ENCODE data around the gene GPR37L1.

The GPR37L1 gene

GRCh38 chr1:202154148-202154765 is 31.5 kb downstream of the GPR37L1 start:
- H3K9me2 ChIP-seq (replicated peaks; ENCODE audit: low read depth, low read length) = no peaks in the 10 kb centered on the region
- peaks cover 6% of the 10 kb centered on the region for H3F3A ChIP-seq (ENCODE audit: low read depth)
- H3K4me2 ChIP-seq (ENCODE audit: low read depth, low read length, poor library complexity, severe bottlenecking) = peak overlapping the region; percentile 96
- peak overlapping the region; percentile 98 for H3K4me3 ChIP-seq (ENCODE audit: low read length, poor library complexity, severe bottlenecking)
- no peak overlapping the region for H2AFZ ChIP-seq (ENCODE audit: low read length)
- peaks cover 70% of the 10 kb centered on the region for H3K36me3 ChIP-seq (ENCODE audit: insufficient read depth, low read length)
- peaks cover 88% of the 10 kb centered on the region for H3K79me2 ChIP-seq (ENCODE audit: insufficient read depth, low read length)
- peak overlapping the region; percentile 1 for H3K9ac ChIP-seq (ENCODE audit: low read depth, low read length, poor library complexity, severe bottlenecking)
- TF ChIP-seq EZH2phosphoT487 (IDR thresholded peaks at IDR 0.05; ENCODE audit: borderline replicate concordance) (no peak), CTCF (conservative IDR thresholded peaks at IDR 0.05; ENCODE audit: low read length) (no peak)
- H4K20me1 ChIP-seq (ENCODE audit: insufficient read depth, low read length, poor library complexity, severe bottlenecking) = peaks cover 88% of the 10 kb centered on the region
- no peaks in the 10 kb centered on the region for H3K9me3 ChIP-seq (ENCODE audit: insufficient read depth, low read depth, low read length)
- H3K27me3 ChIP-seq (ENCODE audit: insufficient read depth, low read length, poor library complexity, severe bottlenecking) = no peaks in the 10 kb centered on the region
- peaks cover 64% of the 10 kb centered on the region for H3K4me1 ChIP-seq (ENCODE audit: insufficient read depth, low read length, poor library complexity, severe bottlenecking)

GRCh38 chr1:202154766-202155477 is 32.2 kb downstream of the GPR37L1 start:
- H3K27me3 ChIP-seq (ENCODE audit: insufficient read depth, low read length, poor library complexity, severe bottlenecking) = no peaks in the 10 kb centered on the region
- no peaks in the 10 kb centered on the region for H3K9me2 ChIP-seq (replicated peaks; ENCODE audit: low read depth, low read length)
- peak overlapping the region; percentile 100 for H3K9ac ChIP-seq (ENCODE audit: low read depth, low read length, poor library complexity, severe bottlenecking)
- peaks cover 83% of the 10 kb centered on the region for H4K20me1 ChIP-seq (ENCODE audit: insufficient read depth, low read length, poor library complexity, severe bottlenecking)
- no peak overlapping the region for H2AFZ ChIP-seq (ENCODE audit: low read length)
- H3K4me3 ChIP-seq (ENCODE audit: low read length, poor library complexity, severe bottlenecking) = peak overlapping the region; percentile 98
- no peak for TF ChIP-seq EZH2phosphoT487 (IDR thresholded peaks at IDR 0.05; ENCODE audit: borderline replicate concordance)
- peak; percentile 79 for TF ChIP-seq CTCF (conservative IDR thresholded peaks at IDR 0.05; ENCODE audit: low read length)
- peaks cover 3% of the 10 kb centered on the region; the same call in 1 of the 2 replicates for H3F3A ChIP-seq (ENCODE audit: low read depth)
- H3K9me3 ChIP-seq (ENCODE audit: insufficient read depth, low read depth, low read length) = no peaks in the 10 kb centered on the region
- H3K4me1 ChIP-seq (ENCODE audit: insufficient read depth, low read length, poor library complexity, severe bottlenecking) = peaks cover 64% of the 10 kb centered on the region
- peak overlapping the region; percentile 96 for H3K4me2 ChIP-seq (ENCODE audit: low read depth, low read length, poor library complexity, severe bottlenecking)
- peaks cover 70% of the 10 kb centered on the region for H3K36me3 ChIP-seq (ENCODE audit: insufficient read depth, low read length)
- H3K79me2 ChIP-seq (ENCODE audit: insufficient read depth, low read length) = peaks cover 94% of the 10 kb centered on the region

GRCh38 chr1:202155478-202156021 is 32.8 kb downstream of the GPR37L1 start:
- H3K4me1 ChIP-seq (ENCODE audit: insufficient read depth, low read length, poor library complexity, severe bottlenecking) = peaks cover 64% of the 10 kb centered on the region
- peaks cover 77% of the 10 kb centered on the region for H4K20me1 ChIP-seq (ENCODE audit: insufficient read depth, low read length, poor library complexity, severe bottlenecking)
- no peak overlapping the region for H2AFZ ChIP-seq (ENCODE audit: low read length)
- no peaks in the 10 kb centered on the region for H3K9me2 ChIP-seq (replicated peaks; ENCODE audit: low read depth, low read length)
- peak overlapping the region; percentile 98 for H3K4me3 ChIP-seq (ENCODE audit: low read length, poor library complexity, severe bottlenecking)
- H3K9ac ChIP-seq (ENCODE audit: low read depth, low read length, poor library complexity, severe bottlenecking) = peak overlapping the region; percentile 100
- H3K27me3 ChIP-seq (ENCODE audit: insufficient read depth, low read length, poor library complexity, severe bottlenecking) = no peaks in the 10 kb centered on the region
- TF ChIP-seq EZH2phosphoT487 (IDR thresholded peaks at IDR 0.05; ENCODE audit: borderline replicate concordance) = no peak
- no peak for TF ChIP-seq CTCF (conservative IDR thresholded peaks at IDR 0.05; ENCODE audit: low read length)
- peak overlapping the region; percentile 96 for H3K4me2 ChIP-seq (ENCODE audit: low read depth, low read length, poor library complexity, severe bottlenecking)
- peaks cover 64% of the 10 kb centered on the region for H3K36me3 ChIP-seq (ENCODE audit: insufficient read depth, low read length)
- peaks cover 7% of the 10 kb centered on the region; the same call in 1 of the 2 replicates for H3F3A ChIP-seq (ENCODE audit: low read depth)
- H3K79me2 ChIP-seq (ENCODE audit: insufficient read depth, low read length) = peaks cover 94% of the 10 kb centered on the region
- H3K9me3 ChIP-seq (ENCODE audit: insufficient read depth, low read depth, low read length) = no peaks in the 10 kb centered on the region
